BLaER1 (cell line): Measurements from ENCODE around the gene RASGRP2.
A peak's percentile ranks its signal among the peaks of the same experiment; 100 is the strongest.

ENCODE experiments used
- H3K27ac ChIP-seq: shearing (Covaris generic); formaldehyde crosslinking; 2 replicates; pipeline ENCODE4 v1.8.1; 2022
- H3K27me3 ChIP-seq: shearing (Covaris generic); formaldehyde crosslinking; 2 replicates; pipeline ENCODE4 v1.8.1; 2022
- H3K36me3 ChIP-seq: shearing (Covaris generic); formaldehyde crosslinking; 2 replicates; pipeline ENCODE4 v1.8.1; 2022
- H3K4me1 ChIP-seq: shearing (Covaris generic); formaldehyde crosslinking; 2 replicates; pipeline ENCODE4 v1.8.1; 2022
- H3K4me2 ChIP-seq: shearing (Covaris generic); formaldehyde crosslinking; 2 replicates; pipeline ENCODE4 v1.8.1; 2022
- H3K4me3 ChIP-seq: shearing (Covaris generic); formaldehyde crosslinking; 2 replicates; pipeline ENCODE4 v1.8.1; 2022
- H3K9ac ChIP-seq: shearing (Covaris generic); formaldehyde crosslinking; 2 replicates; pipeline ENCODE4 v1.8.1; 2022
- H3K9me3 ChIP-seq: shearing (Covaris generic); formaldehyde crosslinking; 2 replicates; pipeline ENCODE4 v1.8.1; 2022
- H4K20me1 ChIP-seq: shearing (Covaris generic); formaldehyde crosslinking; 2 replicates; pipeline ENCODE4 v1.8.1; 2022
- Cebpa-rat ChIP-seq: shearing (Covaris generic); IDR thresholded peaks from 2 replicates; pipeline ENCODE4 v1.8.1; 2022

The RASGRP2 gene

GRCh38 chr11:64698427-64698826 lies 45.5 kb downstream of the RASGRP2 start:
- Histone ChIP-seq H4K20me1 (no peaks in the 10 kb centered on the region), H3K27me3 (no peaks in the 10 kb centered on the region), H3K4me3 (no peak overlapping the region), H3K4me1 (peaks cover 38% of the 10 kb centered on the region), H3K36me3 (no peaks in the 10 kb centered on the region), H3K4me2 (no peak overlapping the region), H3K9ac (no peak overlapping the region), H3K9me3 (no peaks in the 10 kb centered on the region), H3K27ac (no peak overlapping the region)
- TF ChIP-seq Cebpa-rat: no peak

- TF ChIP-seq Cebpa-rat: no peak
- no peaks in the 10 kb centered on the region for H3K9me3 ChIP-seq
- no peak overlapping the region for H3K4me2 ChIP-seq
- no peak overlapping the region for H3K4me3 ChIP-seq
- no peak overlapping the region for H3K27ac ChIP-seq
- no peaks in the 10 kb centered on the region for H4K20me1 ChIP-seq
- H3K27me3 ChIP-seq: no peaks in the 10 kb centered on the region
- H3K36me3 ChIP-seq: no peaks in the 10 kb centered on the region
- H3K4me1 ChIP-seq: peaks cover 44% of the 10 kb centered on the region
- no peak overlapping the region for H3K9ac ChIP-seq
These were observed 46.1 kb downstream of the RASGRP2 start for GRCh38 chr11:64697663-64698375.

- no peak overlapping the region; the same call in 1 of the 2 replicates for H3K9ac ChIP-seq
- H3K4me2 ChIP-seq: peak overlapping the region; percentile 96
- H4K20me1 ChIP-seq: no peaks in the 10 kb centered on the region
- peaks cover 61% of the 10 kb centered on the region for H3K4me1 ChIP-seq
- H3K4me3 ChIP-seq: no peak overlapping the region
- no peaks in the 10 kb centered on the region for H3K9me3 ChIP-seq
- H3K27me3 ChIP-seq: no peaks in the 10 kb centered on the region
- peak overlapping the region; percentile 78 for H3K27ac ChIP-seq
- no peak for TF ChIP-seq Cebpa-rat
- no peaks in the 10 kb centered on the region for H3K36me3 ChIP-seq
These were observed 47.9 kb downstream of the RASGRP2 start for GRCh38 chr11:64696045-64696444.

GRCh38 chr11:64695548-64695947 lies 48.4 kb downstream of the RASGRP2 start:
- Histone ChIP-seq H4K20me1 (no peaks in the 10 kb centered on the region), H3K4me3 (peak overlapping the region; percentile 39; the same call in 1 of the 2 replicates), H3K4me1 (peaks cover 66% of the 10 kb centered on the region), H3K27ac (peak overlapping the region; percentile 78), H3K9me3 (no peaks in the 10 kb centered on the region), H3K4me2 (peak overlapping the region; percentile 96), H3K36me3 (no peaks in the 10 kb centered on the region), H3K9ac (no peak overlapping the region; the same call in 1 of the 2 replicates), H3K27me3 (no peaks in the 10 kb centered on the region)
- no peak for TF ChIP-seq Cebpa-rat

GRCh38 chr11:64694821-64695365 lies 49.0 kb downstream of the RASGRP2 start:
- peak overlapping the region; percentile 78 for H3K27ac ChIP-seq
- no peaks in the 10 kb centered on the region for H3K36me3 ChIP-seq
- no peak for TF ChIP-seq Cebpa-rat
- no peaks in the 10 kb centered on the region for H3K27me3 ChIP-seq
- peak overlapping the region; percentile 96 for H3K4me2 ChIP-seq
- H3K4me1 ChIP-seq: peaks cover 73% of the 10 kb centered on the region
- H3K9ac ChIP-seq: peak overlapping the region; percentile 75
- peak overlapping the region; percentile 47 for H3K4me3 ChIP-seq
- H3K9me3 ChIP-seq: no peaks in the 10 kb centered on the region
- no peaks in the 10 kb centered on the region for H4K20me1 ChIP-seq

GRCh38 chr11:64694026-64694755 lies 49.8 kb downstream of the RASGRP2 start:
- H3K9me3 ChIP-seq: no peaks in the 10 kb centered on the region
- H4K20me1 ChIP-seq: no peaks in the 10 kb centered on the region
- peak overlapping the region; percentile 78 for H3K27ac ChIP-seq
- peak overlapping the region; percentile 96 for H3K4me2 ChIP-seq
- H3K27me3 ChIP-seq: no peaks in the 10 kb centered on the region
- no peaks in the 10 kb centered on the region for H3K36me3 ChIP-seq
- peaks cover 80% of the 10 kb centered on the region for H3K4me1 ChIP-seq
- H3K9ac ChIP-seq: peak overlapping the region; percentile 75
- peak overlapping the region; percentile 47 for H3K4me3 ChIP-seq
- TF ChIP-seq Cebpa-rat: no peak

GRCh38 chr11:64692764-64693331 lies 51.1 kb downstream of the RASGRP2 start:
- Histone ChIP-seq H3K4me1 (peaks cover 90% of the 10 kb centered on the region), H3K27ac (peak overlapping the region; percentile 78), H3K4me2 (peak overlapping the region; percentile 96), H3K36me3 (no peaks in the 10 kb centered on the region), H3K9me3 (no peaks in the 10 kb centered on the region), H3K4me3 (peak overlapping the region; percentile 47), H3K27me3 (no peaks in the 10 kb centered on the region), H4K20me1 (no peaks in the 10 kb centered on the region), H3K9ac (peak overlapping the region; percentile 75)
- TF ChIP-seq Cebpa-rat: no peak

GRCh38 chr11:64691543-64691942 lies 52.4 kb downstream of the RASGRP2 start:
- H3K27me3 ChIP-seq: no peaks in the 10 kb centered on the region
- peaks cover 97% of the 10 kb centered on the region for H3K4me1 ChIP-seq
- no peak overlapping the region for H3K9ac ChIP-seq
- no peak overlapping the region for H3K4me3 ChIP-seq
- peak overlapping the region; percentile 86 for H3K27ac ChIP-seq
- H4K20me1 ChIP-seq: no peaks in the 10 kb centered on the region
- H3K4me2 ChIP-seq: peak overlapping the region; percentile 96
- no peaks in the 10 kb centered on the region for H3K9me3 ChIP-seq
- no peak for TF ChIP-seq Cebpa-rat
- H3K36me3 ChIP-seq: no peaks in the 10 kb centered on the region

GRCh38 chr11:64690235-64690634 lies 53.7 kb downstream of the RASGRP2 start:
- Histone ChIP-seq H3K9ac (peak overlapping the region; percentile 74), H4K20me1 (no peaks in the 10 kb centered on the region), H3K9me3 (no peaks in the 10 kb centered on the region), H3K4me2 (peak overlapping the region; percentile 96), H3K27ac (peak overlapping the region; percentile 86), H3K27me3 (no peaks in the 10 kb centered on the region), H3K4me1 (peaks cover 92% of the 10 kb centered on the region), H3K36me3 (no peaks in the 10 kb centered on the region), H3K4me3 (peak overlapping the region; percentile 49)
- no peak for TF ChIP-seq Cebpa-rat
